ENCODE results near the gene ARHGEF4. TPM values are rescaled to one million over a fixed set of nuclear protein-coding genes. Genes with fewer than 3 reads are reported as not detected.

Gene ARHGEF4
- total and polyA plus RNA-seq, 7 experiments from 2014 or later, result 2.0 to 4.4 (median 3.0) TPM; not detected in 1

DNA sequence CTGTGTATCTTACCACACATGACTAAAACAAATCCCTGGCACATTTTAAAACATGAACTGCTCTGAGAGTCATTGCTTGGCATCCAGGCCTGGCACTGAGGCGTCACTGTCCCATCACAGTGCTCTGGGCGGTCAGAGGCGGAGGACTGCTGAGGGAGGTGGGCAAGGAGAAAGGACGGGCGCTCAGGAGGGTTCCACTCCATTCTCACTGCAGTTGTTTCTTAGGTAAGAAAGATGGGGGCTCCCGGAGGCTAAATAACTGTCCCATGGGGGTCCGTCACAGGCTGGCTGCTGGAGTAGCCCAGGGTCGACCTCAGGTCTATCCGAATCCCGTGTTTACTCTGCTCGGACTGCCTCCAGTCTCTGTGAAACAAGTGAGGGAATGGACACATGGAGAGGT, 139.0 kb downstream of the ARHGEF4 start:
- Histone ChIP-seq H3K27me3 (ENCODE audit: control insufficient read depth in 2 of 2, insufficient read depth in 2 of 2, low read length in 2 of 2) (no peaks in the 10 kb centered on the region), H3K36me3 (ENCODE audit: control insufficient read depth in 2 of 3, insufficient read depth in 3 of 3, low read length in 3 of 3) (no peaks in the 10 kb centered on the region), H3K4me1 (ENCODE audit: control insufficient read depth in 2 of 2, insufficient read depth in 2 of 2, low read length in 2 of 2) (peaks cover 0 to 5% of the 10 kb centered on the region in 2 donors), H3K4me3 (ENCODE audit: low read length) (no peak overlapping the region), H3K27ac (ENCODE audit: low read depth, low read length) (no peak overlapping the region), H3K9me3 (ENCODE audit: control insufficient read depth in 2 of 3, low read length in 3 of 3) (peaks cover 0 to 4% (median 0%) of the 10 kb centered on the region in 3 experiments)
- H3K4me3 Mint-ChIP-seq, result no peak overlapping the region
- peaks cover 0 to 4% (median 0%) of the 10 kb centered on the region in 11 donors for H3K9me3 Mint-ChIP-seq
- no peak overlapping the region for H3K27ac Mint-ChIP-seq
- intact Hi-C loops (cut with micrococcal nuclease), result no loop called here
- DNase-seq, result no peak
- ChIA-PET POLR2A (no interaction called here), CTCF (no interaction called here)
- no peaks in the 10 kb centered on the region for H3K36me3 Mint-ChIP-seq
- peaks cover 0 to 4% (median 0%) of the 10 kb centered on the region in 5 donors for H3K27me3 Mint-ChIP-seq
- H3K4me1 Mint-ChIP-seq, result peaks cover 0 to 9% (median 0%) of the 10 kb centered on the region in 7 donors
- no peak for ATAC-seq

GRCh38 chr2:130976591-130977237, 140.0 kb downstream of the ARHGEF4 start:
- peaks cover 0 to 9% (median 0%) of the 10 kb centered on the region in 7 donors for H3K4me1 Mint-ChIP-seq
- no peaks in the 10 kb centered on the region for H3K36me3 ChIP-seq (ENCODE audit: control insufficient read depth in 2 of 3, insufficient read depth in 3 of 3, low read length in 3 of 3)
- ChIA-PET POLR2A (no interaction called here), CTCF (no interaction called here)
- H3K4me3 Mint-ChIP-seq, result no peak overlapping the region
- no peak overlapping the region for H3K27ac ChIP-seq (ENCODE audit: low read depth, low read length)
- peaks cover 0 to 4% (median 0%) of the 10 kb centered on the region in 3 experiments for H3K9me3 ChIP-seq (ENCODE audit: control insufficient read depth in 2 of 3, low read length in 3 of 3)
- peaks cover 0 to 5% of the 10 kb centered on the region in 2 donors for H3K4me1 ChIP-seq (ENCODE audit: control insufficient read depth in 2 of 2, insufficient read depth in 2 of 2, low read length in 2 of 2)
- H3K4me3 ChIP-seq (ENCODE audit: low read length), result no peak overlapping the region
- H3K27me3 ChIP-seq (ENCODE audit: control insufficient read depth in 2 of 2, insufficient read depth in 2 of 2, low read length in 2 of 2), result no peaks in the 10 kb centered on the region
- DNase-seq, result no peak
- H3K36me3 Mint-ChIP-seq, result no peaks in the 10 kb centered on the region
- H3K9me3 Mint-ChIP-seq, result peaks cover 0 to 4% (median 0%) of the 10 kb centered on the region in 11 donors
- ATAC-seq, result no peak
- intact Hi-C loops (cut with micrococcal nuclease), result no loop called here
- no peak overlapping the region for H3K27ac Mint-ChIP-seq
- peaks cover 0 to 6% (median 0%) of the 10 kb centered on the region in 5 donors for H3K27me3 Mint-ChIP-seq

GRCh38 chr2:130977461-130978050, 140.8 kb downstream of the ARHGEF4 start:
- H3K27ac ChIP-seq (ENCODE audit: low read depth, low read length), result no peak overlapping the region
- DNase-seq (no peak), ATAC-seq (no peak)
- Mint-ChIP-seq H3K4me3 (no peak overlapping the region), H3K36me3 (no peaks in the 10 kb centered on the region), H3K4me1 (peaks cover 0 to 4% (median 0%) of the 10 kb centered on the region in 7 donors), H3K27me3 (peaks cover 0 to 10% (median 0%) of the 10 kb centered on the region in 5 donors), H3K9me3 (peaks cover 0 to 4% (median 0%) of the 10 kb centered on the region in 11 donors), H3K27ac (no peak overlapping the region)
- H3K36me3 ChIP-seq (ENCODE audit: control insufficient read depth in 2 of 3, insufficient read depth in 3 of 3, low read length in 3 of 3), result no peaks in the 10 kb centered on the region
- ChIA-PET CTCF (no interaction called here), POLR2A (no interaction called here)
- H3K27me3 ChIP-seq (ENCODE audit: control insufficient read depth in 2 of 2, insufficient read depth in 2 of 2, low read length in 2 of 2), result no peaks in the 10 kb centered on the region
- H3K4me3 ChIP-seq (ENCODE audit: low read length), result no peak overlapping the region
- H3K9me3 ChIP-seq (ENCODE audit: control insufficient read depth in 2 of 3, low read length in 3 of 3), result peaks cover 0 to 4% (median 0%) of the 10 kb centered on the region in 3 experiments
- H3K4me1 ChIP-seq (ENCODE audit: control insufficient read depth in 2 of 2, insufficient read depth in 2 of 2, low read length in 2 of 2), result peaks cover 0 to 5% of the 10 kb centered on the region in 2 donors
- intact Hi-C loops (cut with micrococcal nuclease), result no loop called here

- Mint-ChIP-seq H3K4me3 (no peak overlapping the region), H3K4me1 (peaks cover 0 to 13% (median 6%) of the 10 kb centered on the region in 7 donors), H3K27me3 (peaks cover 0 to 14% (median 0%) of the 10 kb centered on the region in 5 donors), H3K27ac (no peak overlapping the region), H3K9me3 (peaks cover 0 to 8% (median 0%) of the 10 kb centered on the region in 11 donors), H3K36me3 (no peaks in the 10 kb centered on the region)
- no peak for ATAC-seq
- no peak for DNase-seq
- Histone ChIP-seq H3K4me3 (ENCODE audit: low read length) (no peak overlapping the region), H3K27me3 (ENCODE audit: control insufficient read depth in 2 of 2, insufficient read depth in 2 of 2, low read length in 2 of 2) (no peaks in the 10 kb centered on the region), H3K27ac (ENCODE audit: low read depth, low read length) (no peak overlapping the region), H3K36me3 (ENCODE audit: control insufficient read depth in 2 of 3, insufficient read depth in 3 of 3, low read length in 3 of 3) (no peaks in the 10 kb centered on the region), H3K9me3 (ENCODE audit: control insufficient read depth in 2 of 3, low read length in 3 of 3) (peaks cover 0 to 4% (median 0%) of the 10 kb centered on the region in 3 experiments), H3K4me1 (ENCODE audit: control insufficient read depth in 2 of 2, insufficient read depth in 2 of 2, low read length in 2 of 2) (no peaks in the 10 kb centered on the region)
- intact Hi-C loops (cut with micrococcal nuclease), result no loop called here
- POLR2A ChIA-PET, result no interaction called here
- CTCF ChIA-PET, result interaction anchor here (0.6 kb wide), 1 partner anchor 191 kb away, joined by 6 read pairs; no protein-coding TSS in a partner anchor
These were observed 145.0 kb downstream of the ARHGEF4 start for GRCh38 chr2:130981667-130982066.

DNA sequence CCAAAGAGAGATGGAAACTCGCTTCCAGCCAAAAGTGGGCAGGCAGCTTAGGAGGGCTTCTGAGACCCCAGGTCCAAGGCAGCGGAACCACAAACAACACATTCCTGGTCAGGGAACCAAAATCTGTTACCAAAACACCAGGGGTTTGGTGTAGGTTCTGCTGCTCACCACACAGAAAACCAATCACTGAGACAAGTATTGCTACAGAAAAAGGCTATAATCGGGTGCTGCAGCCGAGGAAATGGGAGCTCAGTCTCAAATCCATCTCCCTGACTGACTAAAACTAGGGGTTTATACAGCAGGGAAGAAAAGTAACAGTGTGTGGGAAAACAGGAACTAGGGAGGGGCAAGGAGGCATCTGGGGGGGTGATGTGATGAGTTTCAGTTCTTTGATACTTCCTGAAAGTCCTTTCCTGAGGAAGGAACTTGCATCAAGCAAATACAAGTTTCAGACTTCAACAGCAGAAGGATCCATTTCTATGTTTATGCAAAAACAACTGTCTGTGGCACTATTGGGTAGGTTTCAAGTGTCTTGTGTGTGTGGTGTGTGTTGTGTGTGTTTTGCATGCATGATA, 148.6 kb downstream of the ARHGEF4 start:
- Histone ChIP-seq H3K27me3 (ENCODE audit: control insufficient read depth in 2 of 2, insufficient read depth in 2 of 2, low read length in 2 of 2) (no peaks in the 10 kb centered on the region), H3K36me3 (ENCODE audit: control insufficient read depth in 2 of 3, insufficient read depth in 3 of 3, low read length in 3 of 3) (no peaks in the 10 kb centered on the region), H3K4me1 (ENCODE audit: control insufficient read depth in 2 of 2, insufficient read depth in 2 of 2, low read length in 2 of 2) (no peaks in the 10 kb centered on the region), H3K4me3 (ENCODE audit: low read length) (no peak overlapping the region), H3K9me3 (ENCODE audit: control insufficient read depth in 2 of 3, low read length in 3 of 3) (no peaks in the 10 kb centered on the region), H3K27ac (ENCODE audit: low read depth, low read length) (no peak overlapping the region)
- DNase-seq, result no peak
- H3K27ac Mint-ChIP-seq, result no peak overlapping the region
- H3K9me3 Mint-ChIP-seq, result peaks cover 0 to 4% (median 0%) of the 10 kb centered on the region in 11 donors
- POLR2A ChIA-PET, result no interaction called here
- no peak for ATAC-seq
- H3K4me1 Mint-ChIP-seq, result peaks cover 0 to 13% (median 6%) of the 10 kb centered on the region in 7 donors
- peaks cover 0 to 21% (median 0%) of the 10 kb centered on the region in 5 donors for H3K27me3 Mint-ChIP-seq
- intact Hi-C loops (cut with micrococcal nuclease), result no loop called here
- CTCF ChIA-PET, result no interaction called here
- peak overlapping the region in 1 of 10 donors; percentile 4 for H3K4me3 Mint-ChIP-seq
- H3K36me3 Mint-ChIP-seq, result no peaks in the 10 kb centered on the region

DNA sequence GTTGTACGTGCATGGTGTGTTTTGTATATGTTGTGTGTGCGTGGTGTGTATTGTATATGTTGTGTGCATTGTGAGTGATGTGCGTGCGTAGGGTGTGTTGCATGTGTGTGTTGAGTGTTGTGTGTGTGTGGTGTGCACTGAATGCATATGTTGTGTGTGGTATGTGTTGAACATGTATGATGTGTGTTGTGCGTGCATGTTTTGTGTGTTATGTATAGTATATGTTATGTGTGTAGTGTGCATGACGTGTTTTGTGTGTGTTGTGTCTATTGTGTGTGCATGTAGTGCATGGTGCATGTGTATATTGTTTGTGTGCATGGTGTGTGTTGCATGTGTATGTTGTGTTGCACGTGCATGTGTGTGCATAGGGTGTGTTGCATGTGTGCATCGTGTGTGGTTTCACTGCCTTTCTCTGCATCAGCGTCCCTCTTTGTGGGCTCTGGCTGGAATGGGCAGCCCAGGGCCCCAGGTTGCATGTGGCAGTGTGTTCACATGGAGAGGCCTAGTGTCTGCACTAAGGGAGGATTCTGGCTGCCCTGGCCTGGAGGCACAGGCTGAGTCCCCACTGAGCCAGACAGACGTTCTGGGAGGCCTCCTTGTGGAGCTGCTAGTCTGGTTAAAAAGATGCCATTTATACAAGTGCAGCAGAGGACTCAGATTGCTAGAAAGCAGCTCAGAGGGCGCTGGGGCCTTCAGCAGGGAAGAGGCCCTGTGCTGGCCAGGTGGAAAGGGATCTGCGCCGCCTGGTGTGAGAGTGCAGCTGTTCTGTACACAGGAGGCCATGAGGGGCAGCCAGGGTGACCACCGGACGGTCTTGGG, 149.3 kb downstream of the ARHGEF4 start:
- no peak for ATAC-seq

More for the DNA sequence above, 149.3 kb downstream of the ARHGEF4 start:
- ChIA-PET POLR2A (no interaction called here), CTCF (no interaction called here)
- Histone ChIP-seq H3K9me3 (ENCODE audit: control insufficient read depth in 2 of 3, low read length in 3 of 3) (no peaks in the 10 kb centered on the region), H3K36me3 (ENCODE audit: control insufficient read depth in 2 of 3, insufficient read depth in 3 of 3, low read length in 3 of 3) (no peaks in the 10 kb centered on the region), H3K27me3 (ENCODE audit: control insufficient read depth in 2 of 2, insufficient read depth in 2 of 2, low read length in 2 of 2) (no peaks in the 10 kb centered on the region), H3K27ac (ENCODE audit: low read depth, low read length) (no peak overlapping the region), H3K4me3 (ENCODE audit: low read length) (no peak overlapping the region), H3K4me1 (ENCODE audit: control insufficient read depth in 2 of 2, insufficient read depth in 2 of 2, low read length in 2 of 2) (no peaks in the 10 kb centered on the region)
- Mint-ChIP-seq H3K27ac (no peak overlapping the region), H3K9me3 (peaks cover 0 to 4% (median 0%) of the 10 kb centered on the region in 11 donors), H3K27me3 (peaks cover 0 to 19% (median 0%) of the 10 kb centered on the region in 5 donors), H3K4me3 (no peak overlapping the region), H3K4me1 (peaks cover 0 to 13% (median 6%) of the 10 kb centered on the region in 7 donors), H3K36me3 (no peaks in the 10 kb centered on the region)
- intact Hi-C loops (cut with micrococcal nuclease), result no loop called here
- no peak for DNase-seq
